HG03354 (cell line): ENCODE data around the gene MTG2.

ENCODE experiments used
- ATAC-seq: cut with Tn5 transposase; IDR thresholded peaks from one replicate; pipeline ENCODE4 v1.9.1; 2021; ENCODE audit warnings: mild to moderate bottlenecking; ENCODE audit not compliant: unreplicated experiment, poor library complexity, severe bottlenecking

MTG2 gene

GRCh38 chr20:62177307-62177706, 5.5 kb upstream of the MTG2 start:
- ATAC-seq, result no peak

DNA sequence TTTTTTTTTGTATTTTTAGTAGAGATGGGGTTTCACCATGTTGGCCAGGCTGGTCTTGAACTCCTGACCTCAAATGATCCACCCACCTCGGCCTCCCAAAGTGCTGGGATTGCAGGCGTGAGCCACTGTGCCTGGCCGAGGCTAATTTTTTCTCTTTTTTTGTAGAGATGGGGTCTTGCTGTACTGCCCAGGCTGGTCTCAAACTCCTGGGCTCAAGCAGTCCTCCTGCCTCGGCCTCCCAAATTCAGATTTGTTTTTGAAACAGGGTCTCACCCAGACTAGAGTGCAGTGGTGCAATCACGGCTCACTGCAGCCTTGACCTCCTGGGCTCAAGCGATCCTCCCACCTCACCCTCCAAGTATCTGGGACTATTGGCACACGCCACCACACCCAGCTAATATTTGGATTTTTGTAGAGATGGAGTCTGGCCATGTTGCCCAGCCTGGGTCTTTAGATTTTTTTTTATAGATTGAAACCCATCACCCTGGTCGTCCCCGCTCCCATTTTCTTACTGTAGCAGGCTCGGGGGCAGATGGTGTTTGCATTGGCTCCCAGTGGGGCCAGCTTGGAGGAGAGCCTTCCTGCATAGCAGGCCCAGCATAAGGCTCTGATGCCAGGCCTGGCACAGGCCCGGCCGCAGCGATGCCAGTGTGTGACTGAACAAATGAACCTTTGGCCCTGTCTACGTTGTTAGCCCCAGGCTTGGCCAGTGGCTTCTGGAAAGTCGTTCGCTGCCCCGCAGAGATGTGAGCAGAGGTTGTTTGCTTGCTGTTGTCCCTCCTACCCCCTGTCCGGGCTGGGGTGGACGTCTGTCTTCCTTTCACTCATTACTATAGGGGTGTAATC, 4.3 kb upstream of the MTG2 start:
- ATAC-seq, result no peak

DNA sequence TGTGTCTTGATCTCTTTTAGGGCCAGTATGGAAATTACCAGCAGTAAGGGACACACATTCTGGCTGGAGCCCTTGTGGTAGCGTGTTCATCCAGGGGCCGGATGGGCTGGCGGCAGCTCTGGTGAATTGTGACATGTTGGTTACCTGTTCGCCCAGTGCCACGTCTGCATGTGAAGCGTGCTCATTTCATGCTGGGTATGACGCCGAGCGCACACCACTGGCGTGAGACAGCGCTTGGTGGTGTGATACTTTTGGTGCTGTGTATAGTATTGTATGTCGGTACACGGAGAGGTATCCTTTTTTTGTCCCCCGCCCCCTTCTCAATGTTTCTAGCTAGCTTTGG, 3.7 kb upstream of the MTG2 start:
- ATAC-seq, result no peak

DNA sequence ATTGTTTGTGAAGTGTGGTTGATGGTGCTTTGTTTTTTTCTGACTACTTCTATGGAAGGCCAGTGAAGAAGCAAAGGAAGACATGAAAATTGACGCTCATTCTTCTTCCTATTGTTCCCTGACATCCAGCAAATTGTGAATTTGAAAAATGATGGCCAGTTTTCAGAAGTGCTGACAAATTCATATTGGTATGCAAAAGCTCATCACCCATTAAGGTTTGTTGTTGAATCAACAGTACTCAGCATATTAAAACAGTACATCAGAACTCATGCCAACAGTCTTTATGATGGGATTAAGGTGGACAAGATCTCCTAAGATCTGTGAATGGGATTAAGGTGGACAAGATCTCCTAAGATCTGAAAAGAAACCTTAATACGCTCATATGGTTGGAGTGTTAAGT, 1.0 kb upstream of the MTG2 start:
- ATAC-seq, result no peak

- ATAC-seq, result no peak
Observed at GRCh38 chr20:62183426-62184142, 756 bp downstream of the MTG2 start.

DNA sequence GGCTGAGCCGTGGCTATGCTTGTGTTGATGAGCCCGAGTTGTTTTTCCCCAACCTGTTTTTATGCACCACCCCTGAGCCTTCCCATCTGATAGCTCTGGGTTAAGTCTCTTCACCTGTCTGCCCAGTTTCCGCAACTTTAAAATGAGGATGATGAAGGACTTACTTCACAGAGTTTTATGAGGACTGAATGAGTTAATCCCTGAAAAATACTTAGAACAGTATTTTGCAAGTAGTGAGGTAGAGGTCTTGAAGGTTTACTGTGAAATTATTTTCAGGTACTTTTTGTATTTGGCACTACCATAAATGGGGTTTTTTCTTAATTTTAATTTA, 3.2 kb downstream of the MTG2 start:
- ATAC-seq, result no peak

GRCh38 chr20:62186887-62187866, 4.3 kb downstream of the MTG2 start:
- ATAC-seq, result no peak

GRCh38 chr20:62190639-62191411, 8.0 kb downstream of the MTG2 start:
- ATAC-seq, result no peak

DNA sequence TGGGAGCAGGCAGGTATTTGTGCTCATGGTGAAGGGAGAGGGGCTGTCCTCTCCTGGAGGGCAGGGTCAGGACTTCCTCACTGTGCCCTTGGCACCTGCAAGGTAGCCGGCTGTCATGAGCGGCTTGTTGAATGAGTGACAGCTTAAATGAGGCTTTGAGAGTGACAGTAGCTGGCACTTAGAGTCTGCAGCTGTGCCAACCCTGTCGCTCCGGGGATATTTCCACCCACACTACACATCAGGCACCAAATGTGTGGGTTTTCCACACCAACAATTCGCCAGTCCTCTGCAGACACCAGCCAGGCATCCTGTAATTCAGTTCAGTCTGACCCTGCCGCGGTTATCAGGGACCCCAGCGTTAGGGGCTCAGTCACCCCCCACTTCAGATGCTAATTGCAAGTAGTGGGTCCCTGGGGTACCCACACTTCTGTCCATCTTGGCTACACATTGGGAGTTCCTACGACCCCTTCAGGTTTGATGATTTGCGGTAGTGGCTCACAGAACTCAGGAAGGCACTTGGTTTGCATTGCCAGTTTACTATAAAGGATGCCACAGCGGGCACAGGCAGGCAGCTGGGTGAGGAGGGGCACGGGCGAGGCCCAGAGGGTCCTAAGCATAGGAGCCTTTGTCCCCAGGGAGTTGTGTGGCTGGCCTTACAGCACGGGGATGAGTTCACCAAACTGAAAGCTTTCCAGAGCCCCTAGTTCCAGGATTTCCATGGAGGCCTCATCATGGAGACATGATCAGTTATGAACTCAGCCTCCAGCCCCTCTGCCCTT, 9.1 kb downstream of the MTG2 start:
- no peak for ATAC-seq

GRCh38 chr20:62192635-62193034, 9.8 kb downstream of the MTG2 start:
- ATAC-seq, result no peak

DNA sequence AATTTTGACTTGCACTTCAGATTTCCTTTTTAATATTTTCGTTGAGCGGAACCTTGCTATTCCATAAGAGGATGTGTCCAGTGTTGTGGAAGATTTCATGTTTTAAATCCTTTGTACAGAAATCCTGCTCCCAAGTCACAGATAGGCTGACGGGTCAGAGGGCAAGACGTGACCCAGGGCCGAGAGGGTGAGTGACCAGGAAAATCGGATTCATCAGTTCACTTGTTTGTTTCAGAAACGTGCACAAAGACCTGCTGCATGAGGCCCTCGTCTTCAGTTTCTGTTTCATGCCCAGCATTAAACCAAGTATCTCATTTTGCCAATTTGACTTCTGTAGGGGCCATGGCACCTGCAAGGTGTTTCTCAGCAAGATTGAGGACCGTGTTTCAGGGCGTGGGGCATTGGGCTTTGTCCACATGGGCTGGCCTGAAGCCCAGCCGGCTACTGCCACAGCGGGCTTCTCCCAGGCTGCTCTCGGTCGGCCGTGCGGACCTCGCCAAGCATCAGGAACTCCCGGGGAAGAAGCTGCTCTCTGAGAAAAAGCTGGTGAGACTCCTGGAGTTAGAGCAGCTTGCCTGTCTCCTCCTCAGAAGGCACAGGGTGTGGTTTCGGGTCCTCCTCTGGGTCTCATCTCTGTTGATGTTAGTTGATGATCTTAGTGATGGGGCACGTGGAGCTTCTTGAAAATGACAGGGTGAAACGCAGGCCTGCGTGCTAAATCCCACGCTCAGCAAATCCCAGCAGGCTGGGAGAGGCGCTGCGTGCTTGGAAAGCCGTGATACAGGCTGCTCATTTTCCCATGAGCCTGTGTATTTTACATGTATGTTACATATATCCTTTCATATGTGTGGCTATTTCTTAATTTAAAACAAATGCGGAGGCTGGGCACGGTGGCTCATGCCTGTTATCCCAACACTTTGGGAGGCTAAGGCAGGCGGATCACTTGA, 10.5 kb downstream of the MTG2 start:
- no peak for ATAC-seq

DNA sequence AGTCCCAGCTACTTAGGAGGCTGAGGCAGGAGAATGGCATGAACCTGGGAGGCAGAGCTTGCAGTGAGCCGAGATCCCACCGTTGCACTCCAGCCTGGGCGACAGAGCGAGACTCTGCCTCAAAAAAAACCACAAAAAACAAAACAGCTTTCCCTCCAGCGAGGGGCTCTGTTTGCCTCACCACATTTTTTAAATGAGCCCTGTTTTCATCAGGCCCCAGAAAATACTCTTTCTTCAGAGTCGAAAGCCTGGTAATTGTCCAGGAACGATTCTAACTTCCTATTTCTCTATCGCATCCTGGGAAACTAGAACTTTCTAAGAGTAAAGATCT, 12.2 kb downstream of the MTG2 start:
- ATAC-seq, result no peak

DNA sequence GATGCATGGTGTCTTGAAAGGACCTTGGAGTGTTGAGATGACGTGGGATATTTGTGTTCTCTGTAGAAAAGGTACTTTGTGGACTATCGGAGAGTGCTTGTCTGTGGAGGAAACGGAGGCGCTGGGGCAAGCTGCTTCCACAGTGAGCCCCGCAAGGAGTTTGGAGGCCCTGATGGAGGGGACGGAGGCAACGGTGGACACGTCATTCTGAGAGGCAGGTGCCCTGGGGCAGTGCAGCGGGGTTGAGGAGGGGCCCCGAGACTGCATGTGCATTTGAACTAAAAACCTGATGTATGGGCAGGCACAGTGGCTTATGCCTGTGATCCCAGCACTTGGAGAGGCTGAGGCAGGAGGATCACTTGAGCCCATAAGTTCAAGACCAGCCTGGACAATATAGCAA, 12.9 kb downstream of the MTG2 start:
- ATAC-seq, result no peak

GRCh38 chr20:62196286-62196685, 13.5 kb downstream of the MTG2 start:
- no peak for ATAC-seq

GRCh38 chr20:62197311-62197710, 14.5 kb downstream of the MTG2 start:
- no peak for ATAC-seq

DNA sequence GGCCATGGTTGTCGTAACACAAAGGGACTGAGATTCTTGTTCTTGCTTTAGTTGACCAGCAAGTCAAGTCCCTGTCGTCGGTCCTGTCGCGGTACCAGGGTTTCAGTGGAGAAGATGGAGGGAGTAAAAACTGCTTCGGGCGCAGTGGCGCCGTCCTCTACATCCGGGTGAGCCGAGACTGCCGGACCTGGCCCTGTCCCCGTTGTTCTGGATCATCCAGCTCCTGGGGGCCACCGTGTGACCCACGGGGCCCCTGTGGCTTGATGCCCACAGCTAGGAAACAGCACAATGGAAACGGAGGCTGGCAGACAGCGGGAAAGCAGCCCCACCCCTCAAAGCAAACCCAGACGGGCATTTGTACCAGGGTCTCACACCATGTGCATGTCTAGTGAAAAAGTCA, 15.0 kb downstream of the MTG2 start:
- no peak for ATAC-seq

GRCh38 chr20:62198496-62198895, 15.7 kb downstream of the MTG2 start:
- ATAC-seq, result no peak

- ATAC-seq, result no peak
Observed at GRCh38 chr20:62198931-62199330, 16.1 kb downstream of the MTG2 start.
